Gastrocnemius medialis (tissue), 4 donors: ENCODE results near the gene CARNS1. TPM values are rescaled to one million over a fixed set of nuclear protein-coding genes. Genes with fewer than 3 reads are reported as not detected.

Experiments
- ATAC-seq, 2 donors: fragments of 150-250 bp; one replicate each; pipeline ENCODE4 v1.9.1; 2016
- DNase-seq, 2 donors: peaks; one replicate each; pipeline ENCODE4 v3.0.0-alpha.2; 2019
- H3K27ac ChIP-seq, 4 donors: fragments of 200-600 bp; sonication (generic); 1 replicate in 1 of 4; 2 replicates in 3 of 4; pipeline ENCODE4 v1.5.1; 2016 to 2018; ENCODE audit warnings: mild to moderate bottlenecking in 2 of 4, moderate library complexity in 1 of 4
- H3K27me3 ChIP-seq, 3 donors: fragments of 200-600 bp; sonication (generic) in 2 of 3; 1 replicate in 1 of 3; 2 replicates in 2 of 3; pipeline versions ENCODE4 v1.5.1 to v1.6.0; 2016 to 2019; ENCODE audit warnings: mild to moderate bottlenecking in 1 of 3, moderate library complexity in 1 of 3
- H3K36me3 ChIP-seq, 2 donors: fragments of 200-600 bp; sonication (generic) in 1 of 2; one replicate each; pipeline ENCODE4 v1.5.1; 2017 to 2018
- H3K4me1 ChIP-seq, 2 donors: fragments of 200-600 bp; sonication (generic) in 1 of 2; one replicate each; pipeline ENCODE4 v1.5.1; 2016 to 2017; ENCODE audit warnings: mild to moderate bottlenecking in 2 of 2
- H3K4me3 ChIP-seq, 4 donors: fragments of 200-600 bp; sonication (generic) in 3 of 4; 1 replicate in 1 of 4; 2 replicates in 3 of 4; pipeline ENCODE4 v1.5.1; 2016 to 2019; ENCODE audit warnings: mild to moderate bottlenecking in 2 of 4
- H3K9me3 ChIP-seq, 3 donors: fragments of 200-600 bp; sonication (generic) in 2 of 3; 1 replicate in 1 of 3; 2 replicates in 2 of 3; pipeline ENCODE4 v1.5.1; 2016 to 2019
- CTCF ChIP-seq, 5 experiments: fragments of 450-650 bp in 3 of 5; fragments of 200-600 bp in 2 of 5; sonication (generic) in 2 of 5; IDR thresholded peaks in 4 of 5; conservative IDR thresholded peaks in 1 of 5; 1 replicate in 4 of 5; 2 replicates in 1 of 5; pipeline ENCODE4 v1.5.1; 2016 to 2019; ENCODE audit warnings: antibody characterized with exemption in 5 of 5, mild to moderate bottlenecking in 3 of 5, moderate library complexity in 3 of 5
- POLR2A ChIP-seq, 2 donors: fragments of 450-650 bp; IDR thresholded peaks; one replicate each; pipeline ENCODE4 v1.6.1; 2017; ENCODE audit warnings: antibody characterized with exemption in 2 of 2, mild to moderate bottlenecking in 2 of 2, moderate library complexity in 2 of 2
- in situ Hi-C, 4 donors: fragments of 200-750 bp; cut with MboI; loops; one replicate each; pipeline versions ENCODE4 v1.15.0 to v1.8.0; 2017; ENCODE audit warnings: low sequenced_read_pairs in 4 of 4
- intact Hi-C: fragments of 100-400 bp; cut with DNase I; formaldehyde crosslinking; loops from one replicate; pipeline ENCODE4 v1.15.1; 2023; ENCODE audit warnings: low total_unique reads
- total RNA-seq, 4 donors: library from RNA; depleted of rRNA; stranded (reverse); fragments of >200 nt; gene quantifications; one replicate each; pipeline versions ENCODE4 v1.1.0 to v1.2.3, GENCODE V29; 2016

Gene CARNS1
- total RNA-seq, 4 donors from 2014 or later: 2.5 to 11.0 (median 4.9) TPM

GRCh38 chr11:67387518-67387917, 28.0 kb upstream of the CARNS1 start:
- TF ChIP-seq CTCF (IDR thresholded peaks at IDR 0.05 in 4 of 5, conservative IDR thresholded peaks at IDR 0.05 in 1 of 5) (no peak), POLR2A (IDR thresholded peaks at IDR 0.05) (no peak)
- H3K4me1 ChIP-seq: peaks cover 3 to 13% of the 10 kb centered on the region in 2 donors
- H3K4me3 ChIP-seq: no peak overlapping the region
- DNase-seq: no peak
- H3K27me3 ChIP-seq: peaks cover 0 to 10% (median 0%) of the 10 kb centered on the region in 3 donors
- no peaks in the 10 kb centered on the region for H3K9me3 ChIP-seq
- ATAC-seq: no peak
- intact Hi-C loops: no loop called here
- in situ Hi-C loops: loop anchor here in 3 of 4 donors (5.0 to 10.0 kb wide), 2 partner anchors 35 to 123 kb away; partner anchors contain the start of genes POLD4 (in 3 of the 3) and GRK2 (in 1 of the 3)
- H3K36me3 ChIP-seq: no peaks in the 10 kb centered on the region
- no peak overlapping the region for H3K27ac ChIP-seq

GRCh38 chr11:67389477-67389876, 26.0 kb upstream of the CARNS1 start:
- DNase-seq (no peak), ATAC-seq (no peak)
- Histone ChIP-seq H3K27me3 (peaks cover 0 to 8% (median 0%) of the 10 kb centered on the region in 3 donors), H3K9me3 (no peaks in the 10 kb centered on the region), H3K27ac (no peak overlapping the region), H3K4me3 (no peak overlapping the region), H3K36me3 (no peaks in the 10 kb centered on the region), H3K4me1 (peaks cover 5 to 15% of the 10 kb centered on the region in 2 donors)
- in situ Hi-C loops: loop anchor here in 3 of 4 donors (5.0 to 10.0 kb wide), 2 partner anchors 37 to 125 kb away; partner anchors contain the start of genes POLD4 (in 3 of the 3) and GRK2 (in 1 of the 3)
- TF ChIP-seq CTCF (IDR thresholded peaks at IDR 0.05 in 4 of 5, conservative IDR thresholded peaks at IDR 0.05 in 1 of 5): peak in 4 of 5 experiments; percentile 42 to 59 (median 49)
- no peak for TF ChIP-seq POLR2A (IDR thresholded peaks at IDR 0.05)
- intact Hi-C loops: no loop called here

GRCh38 chr11:67390947-67391303, 24.6 kb upstream of the CARNS1 start:
- peak overlapping the region; percentile 79 to 89 (median 86) for H3K27ac ChIP-seq
- DNase-seq (no peak), ATAC-seq (no peak)
- H3K27me3 ChIP-seq: no peaks in the 10 kb centered on the region
- H3K36me3 ChIP-seq: peaks cover 0 to 3% of the 10 kb centered on the region in 2 donors
- H3K4me3 ChIP-seq: peak overlapping the region; percentile 59 to 83 (median 74)
- H3K9me3 ChIP-seq: no peaks in the 10 kb centered on the region
- peaks cover 5 to 15% of the 10 kb centered on the region in 2 donors for H3K4me1 ChIP-seq
- intact Hi-C loops: no loop called here
- no peak for TF ChIP-seq POLR2A (IDR thresholded peaks at IDR 0.05)
- TF ChIP-seq CTCF (IDR thresholded peaks at IDR 0.05 in 4 of 5, conservative IDR thresholded peaks at IDR 0.05 in 1 of 5): no peak
- in situ Hi-C loops: loop anchor here (10.0 kb wide), 2 partner anchors 84 to 114 kb away; partner anchors contain the start of genes CDK2AP2 (in 3 of the 4) and PITPNM1 (in 3 of the 4)

GRCh38 chr11:67391304-67392182, 23.9 kb upstream of the CARNS1 start, which contains the start of gene RAD9A:
Gene RAD9A (plus strand): TSS chr11:67391986. CDS start chr11:67392045, 59 bp downstream.
- peak within 1 kb of the TSS; percentile 79 to 89 (median 86) for H3K27ac ChIP-seq
- ATAC-seq (peak; percentile 90 to 92), DNase-seq (peak; percentile 92 to 94)
- no peaks in the 10 kb centered on the region for H3K27me3 ChIP-seq
- intact Hi-C loops: no loop called here
- in situ Hi-C loops: loop anchor here (10.0 kb wide), 2 partner anchors 83 to 113 kb away; partner anchors contain the start of genes CDK2AP2 (in 3 of the 4) and PITPNM1 (in 3 of the 4)
- no peaks in the 10 kb centered on the region for H3K9me3 ChIP-seq
- peak within 1 kb of the TSS; percentile 59 to 83 (median 74) for H3K4me3 ChIP-seq
- H3K4me1 ChIP-seq: peaks cover 5 to 15% of the 10 kb centered on the region in 2 donors
- TF ChIP-seq POLR2A (IDR thresholded peaks at IDR 0.05) (peak; percentile 34 to 66), CTCF (IDR thresholded peaks at IDR 0.05 in 4 of 5, conservative IDR thresholded peaks at IDR 0.05 in 1 of 5) (peak in 2 of 5 experiments; percentile 64 to 73)
- H3K36me3 ChIP-seq: peaks cover 0 to 9% of the 10 kb centered on the region in 2 donors
